Measurements from ENCODE around the gene CLDN22. TPM values are rescaled to one million over a fixed set of nuclear protein-coding genes. Genes with fewer than 3 reads are reported as not detected.

The CLDN22 gene
- total RNA-seq (ENCODE audit: low replicate concordance): 0.23 TPM in 1 of 2 replicates, not detected in the other

GRCh38 chr4:183320211-183321059, at the start of gene CLDN22:
TSS of gene CLDN22 (minus strand) at chr4:183320276. CDS start at chr4:183320218, 58 bp downstream.

GRCh38 chr4:183322326-183322725, 2.2 kb upstream of the CLDN22 start, which contains the start of gene CLDN24:
TSS of gene CLDN24 (minus strand) at chr4:183322426. CDS start at chr4:183322426, 0 bp downstream.

Other genes with a start within 250 kb of the CLDN22 start
- gene WWC2, start 221.0 kb downstream of the CLDN22 start, total RNA-seq (ENCODE audit: low replicate concordance): 5.5 and 32.5 TPM in 2 replicates
- gene CLDN24, start 2.1 kb upstream of the CLDN22 start, total RNA-seq (ENCODE audit: low replicate concordance): not detected in 2 replicates
- 11.7 and 11.8 TPM in 2 replicates for gene CDKN2AIP, start 124.4 kb upstream of the CLDN22 start, total RNA-seq (ENCODE audit: low replicate concordance)
- 6.6 and 7.0 TPM in 2 replicates for gene ING2, start 184.8 kb upstream of the CLDN22 start, total RNA-seq (ENCODE audit: low replicate concordance)